Measurements from ENCODE around the gene FBXL13. TPM values are rescaled to one million over a fixed set of nuclear protein-coding genes. Genes with fewer than 3 reads are reported as not detected.

FBXL13 gene
- total RNA-seq, 1 donor from 2014 or later, result 2.1 TPM

- Mint-ChIP-seq H3K4me1 (peaks cover 13% of the 10 kb centered on the region), H3K36me3 (ENCODE audit: low read depth) (no peaks in the 10 kb centered on the region), H3K27me3 (ENCODE audit: low read depth) (no peaks in the 10 kb centered on the region), H3K4me3 (no peak overlapping the region), H3K27ac (ENCODE audit: unreplicated experiment) (no peak overlapping the region), H3K9me3 (peaks cover 3% of the 10 kb centered on the region)
- TF ChIP-seq CTCF (conservative IDR thresholded peaks at IDR 0.05), result no peak
- no peak for DNase-seq (ENCODE audit: low read depth, low spot score)
These were observed 202.1 kb downstream of the FBXL13 start for GRCh38 chr7:102872460-102872859.

- TF ChIP-seq CTCF (conservative IDR thresholded peaks at IDR 0.05), result no peak
- Mint-ChIP-seq H3K4me3 (no peak overlapping the region), H3K4me1 (peaks cover 11% of the 10 kb centered on the region), H3K9me3 (peaks cover 3% of the 10 kb centered on the region), H3K36me3 (ENCODE audit: low read depth) (no peaks in the 10 kb centered on the region), H3K27ac (ENCODE audit: unreplicated experiment) (no peak overlapping the region), H3K27me3 (ENCODE audit: low read depth) (no peaks in the 10 kb centered on the region)
- DNase-seq (ENCODE audit: low read depth, low spot score), result no peak
These were observed 205.4 kb downstream of the FBXL13 start for GRCh38 chr7:102869195-102869594.

GRCh38 chr7:102866535-102867215 is 207.9 kb downstream of the FBXL13 start:
- no peak for DNase-seq (ENCODE audit: low read depth, low spot score)
- no peak overlapping the region for H3K4me3 Mint-ChIP-seq
- H3K4me1 Mint-ChIP-seq, result no peaks in the 10 kb centered on the region
- TF ChIP-seq CTCF (conservative IDR thresholded peaks at IDR 0.05), result no peak
- H3K27me3 Mint-ChIP-seq (ENCODE audit: low read depth), result no peaks in the 10 kb centered on the region
- H3K27ac Mint-ChIP-seq (ENCODE audit: unreplicated experiment), result no peak overlapping the region
- H3K9me3 Mint-ChIP-seq, result peaks cover 1% of the 10 kb centered on the region
- H3K36me3 Mint-ChIP-seq (ENCODE audit: low read depth), result no peaks in the 10 kb centered on the region

- no peaks in the 10 kb centered on the region for H3K9me3 Mint-ChIP-seq
- H3K4me1 Mint-ChIP-seq, result peaks cover 6% of the 10 kb centered on the region
- no peak overlapping the region for H3K4me3 Mint-ChIP-seq
- H3K27me3 Mint-ChIP-seq (ENCODE audit: low read depth), result no peaks in the 10 kb centered on the region
- no peak for DNase-seq (ENCODE audit: low read depth, low spot score)
- no peak overlapping the region for H3K27ac Mint-ChIP-seq (ENCODE audit: unreplicated experiment)
- no peaks in the 10 kb centered on the region for H3K36me3 Mint-ChIP-seq (ENCODE audit: low read depth)
- TF ChIP-seq CTCF (conservative IDR thresholded peaks at IDR 0.05), result no peak
These were observed 209.6 kb downstream of the FBXL13 start for GRCh38 chr7:102864958-102865357.

- H3K4me1 Mint-ChIP-seq, result peaks cover 7% of the 10 kb centered on the region
- DNase-seq (ENCODE audit: low read depth, low spot score), result no peak
- peak overlapping the region; percentile 7 for H3K27ac Mint-ChIP-seq (ENCODE audit: unreplicated experiment)
- TF ChIP-seq CTCF (conservative IDR thresholded peaks at IDR 0.05), result no peak
- H3K36me3 Mint-ChIP-seq (ENCODE audit: low read depth), result peaks cover 3% of the 10 kb centered on the region
- no peak overlapping the region for H3K4me3 Mint-ChIP-seq
- H3K27me3 Mint-ChIP-seq (ENCODE audit: low read depth), result no peaks in the 10 kb centered on the region
- no peaks in the 10 kb centered on the region for H3K9me3 Mint-ChIP-seq
These were observed 214.2 kb downstream of the FBXL13 start for GRCh38 chr7:102860351-102860811.
